ENCODE results near the gene GSTA4.
"Not testable (repeated sequence)": the region's sequence is repeated elsewhere in the genome, so short reads cannot be mapped to it uniquely, and the experiment has no call there.

Gene GSTA4

DNA sequence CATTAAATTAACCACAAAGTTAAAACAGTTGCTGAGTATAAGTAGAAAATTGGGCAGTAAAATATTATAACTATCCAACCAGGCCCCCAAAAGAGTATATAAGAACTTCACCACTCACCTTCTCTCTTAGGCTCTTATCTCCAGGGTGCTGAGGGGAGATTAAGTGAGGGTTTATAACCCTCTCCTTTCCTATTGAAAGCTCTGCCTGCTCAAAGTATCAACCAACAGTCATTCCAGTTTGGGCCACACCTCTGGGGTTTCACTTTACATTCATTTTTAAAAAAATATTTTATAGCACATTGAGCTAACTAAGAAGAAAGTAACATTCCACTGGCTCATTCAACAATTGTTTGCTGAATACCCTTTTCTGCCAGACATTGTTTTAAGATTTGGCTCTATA is 22.1 kb downstream of the GSTA4 start:
- DNase-seq, result no peak

DNA sequence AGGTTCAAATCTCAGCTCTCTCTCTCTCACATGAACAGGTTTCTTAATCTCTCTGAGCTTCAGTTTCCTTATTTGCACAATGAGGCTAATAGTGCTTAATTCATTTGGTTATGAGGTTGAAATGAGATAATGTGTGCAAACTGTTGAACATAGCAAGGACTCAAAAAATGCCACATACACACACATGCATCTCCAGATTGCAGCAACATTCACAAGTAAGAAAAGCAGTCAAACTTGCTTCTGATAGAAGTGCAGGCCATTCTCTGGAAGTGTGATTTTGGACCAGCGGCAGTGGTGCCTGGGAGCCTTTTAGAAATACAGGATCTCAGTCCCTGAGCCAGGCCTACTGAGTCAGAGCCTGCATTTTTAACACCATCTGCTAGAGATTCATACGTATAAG is 25.7 kb downstream of the GSTA4 start:
- DNase-seq, result no peak

GRCh38 chr6:52966101-52966500 is 29.0 kb downstream of the GSTA4 start:
- no peak for DNase-seq

DNA sequence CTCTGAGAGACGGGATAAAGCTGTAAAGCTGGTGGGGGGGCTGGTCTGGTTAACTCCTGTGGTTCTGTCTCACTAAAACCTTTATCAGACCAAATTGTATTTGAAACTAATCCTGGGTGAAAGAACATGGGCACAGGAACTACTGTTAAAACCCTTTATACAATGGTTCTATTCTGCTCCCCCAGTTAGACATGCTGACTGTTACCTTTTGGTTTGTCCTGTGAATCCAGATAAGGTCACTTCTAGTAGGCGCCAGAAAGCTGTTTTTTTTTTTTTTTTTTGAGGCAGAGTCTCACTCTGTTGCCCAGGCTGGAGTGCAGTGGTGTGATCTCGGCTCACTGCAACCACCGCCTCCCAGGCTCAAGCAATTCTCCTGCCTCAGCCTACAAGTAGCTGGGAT is 29.7 kb downstream of the GSTA4 start:
- no peak for DNase-seq

- DNase-seq, result no peak
These were observed 30.8 kb downstream of the GSTA4 start for GRCh38 chr6:52964318-52964717.

- no peak for DNase-seq
These were observed 32.4 kb downstream of the GSTA4 start for GRCh38 chr6:52962701-52963100.

- DNase-seq, result not testable (repeated sequence)
These were observed 34.1 kb downstream of the GSTA4 start for GRCh38 chr6:52961022-52961421.

- not testable (repeated sequence) for DNase-seq
These were observed 34.9 kb downstream of the GSTA4 start for GRCh38 chr6:52960211-52960610.

DNA sequence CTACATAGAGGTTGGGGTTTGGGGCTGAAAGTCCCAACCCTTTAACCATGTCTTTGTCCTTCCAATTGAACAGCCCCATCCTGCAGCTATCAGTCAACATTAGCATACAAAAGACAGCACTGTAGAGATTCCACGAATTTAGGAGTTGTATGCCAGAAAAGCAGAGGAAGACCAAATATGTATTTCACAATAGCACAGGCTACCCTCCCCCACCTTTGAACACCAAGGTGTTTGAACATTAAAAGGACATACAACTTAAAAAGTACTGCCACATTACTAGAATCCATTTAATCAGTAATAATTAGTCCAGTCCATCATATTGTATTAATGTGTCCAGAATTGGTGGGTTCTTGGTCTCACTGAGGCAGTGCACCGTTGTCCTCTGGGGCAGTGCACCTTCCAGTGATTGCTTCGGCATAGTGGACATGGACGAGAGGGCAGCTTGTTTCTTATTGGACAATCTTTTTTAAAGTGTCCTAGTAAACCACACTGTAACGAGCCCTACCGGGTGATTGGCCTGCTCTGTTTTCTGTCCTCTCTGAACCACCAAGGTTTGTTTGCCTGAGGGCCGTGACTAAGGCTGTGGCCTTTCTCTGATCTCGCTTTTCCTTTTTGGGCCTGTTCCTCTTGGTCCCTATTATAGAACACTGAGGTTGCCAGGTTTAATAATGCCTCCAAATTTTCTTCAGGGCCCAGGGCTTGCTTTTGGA is 36.4 kb downstream of the GSTA4 start:
- DNase-seq, result no peak

GRCh38 chr6:52955871-52956270 is 39.2 kb downstream of the GSTA4 start:
- no peak for DNase-seq

DNA sequence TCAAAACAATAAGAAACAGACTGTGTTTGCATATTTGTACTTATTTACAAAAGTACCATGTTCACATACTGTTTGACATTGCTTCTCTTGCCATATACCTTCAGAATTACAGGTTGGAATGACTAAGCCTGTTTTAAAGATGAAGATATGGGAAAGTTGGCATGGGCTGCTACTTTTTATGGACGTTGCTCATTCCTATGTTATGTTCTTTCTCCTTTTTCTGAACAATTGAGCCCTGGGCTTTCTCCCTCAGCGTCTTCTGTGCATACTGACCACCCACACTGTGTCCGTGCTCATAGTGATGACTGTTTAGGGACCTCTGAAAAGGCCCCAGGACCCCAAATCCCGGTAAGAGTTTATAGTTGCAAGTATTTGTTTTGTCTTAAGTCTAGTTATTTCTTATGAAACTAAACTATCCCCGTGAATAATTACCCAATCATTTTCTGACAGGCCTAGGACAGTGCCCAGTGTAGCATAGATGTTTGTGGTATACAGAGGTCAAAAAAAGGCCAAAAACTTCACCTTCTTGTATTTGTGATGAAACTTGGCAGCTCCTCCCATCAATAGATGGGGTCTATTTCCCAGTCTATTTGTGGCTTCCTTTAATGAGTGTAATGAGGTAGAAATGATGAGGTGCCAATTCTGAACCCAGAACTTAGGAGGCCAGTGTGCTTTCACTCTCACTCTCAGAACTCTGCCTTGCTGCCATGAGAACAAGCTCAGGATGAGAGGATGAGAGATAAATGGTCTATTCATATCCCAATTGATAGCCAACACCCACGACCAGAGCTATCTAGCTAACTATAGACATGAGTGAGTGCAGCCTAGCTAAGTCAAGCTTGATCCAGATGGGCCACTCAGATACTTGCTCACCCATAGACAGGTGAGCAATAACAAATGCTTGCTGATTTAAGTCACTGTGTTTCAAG is 40.9 kb downstream of the GSTA4 start:
- DNase-seq, result no peak

DNA sequence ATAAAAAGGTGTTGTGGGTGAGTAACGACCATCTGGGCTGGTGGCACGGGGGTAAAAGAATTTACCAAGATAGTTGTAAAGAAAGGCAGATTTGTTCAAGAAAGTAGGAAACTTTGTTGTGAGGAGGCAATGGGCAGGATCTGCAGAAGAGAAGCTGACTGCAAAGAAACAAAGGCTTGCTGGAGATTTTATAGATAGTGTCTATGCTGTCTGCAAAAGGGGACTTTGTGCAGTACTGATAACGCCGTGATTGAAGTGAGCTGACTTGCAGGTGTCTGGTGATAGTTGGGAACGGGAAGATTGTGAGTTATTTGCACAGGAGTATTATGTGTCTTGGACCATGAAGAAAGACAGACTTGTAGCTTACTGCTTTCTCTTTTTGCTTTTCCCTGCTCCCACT is 48.8 kb downstream of the GSTA4 start:
- DNase-seq, result no peak

GRCh38 chr6:52942821-52943220 is 52.3 kb downstream of the GSTA4 start:
- not testable (repeated sequence) for DNase-seq

DNA sequence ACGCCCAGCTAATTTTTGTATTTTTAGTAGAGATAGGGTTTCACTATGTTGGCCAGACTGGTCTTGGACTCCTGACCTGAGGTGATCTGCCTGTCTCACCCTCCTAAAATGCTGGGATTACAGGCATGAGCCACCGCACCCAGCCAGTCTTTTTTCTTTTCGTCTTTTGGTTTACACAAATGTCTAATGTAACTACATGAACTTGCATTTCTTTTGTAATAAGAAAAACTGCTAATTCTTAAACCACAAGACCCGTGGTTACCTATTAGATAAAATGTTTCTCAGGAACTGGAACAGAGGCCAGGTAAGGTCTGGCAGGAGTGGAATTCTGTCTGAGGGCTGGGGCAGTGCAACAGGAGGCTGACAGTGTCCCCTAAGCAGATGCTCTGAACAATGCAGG is 52.9 kb downstream of the GSTA4 start:
- no peak for DNase-seq

DNA sequence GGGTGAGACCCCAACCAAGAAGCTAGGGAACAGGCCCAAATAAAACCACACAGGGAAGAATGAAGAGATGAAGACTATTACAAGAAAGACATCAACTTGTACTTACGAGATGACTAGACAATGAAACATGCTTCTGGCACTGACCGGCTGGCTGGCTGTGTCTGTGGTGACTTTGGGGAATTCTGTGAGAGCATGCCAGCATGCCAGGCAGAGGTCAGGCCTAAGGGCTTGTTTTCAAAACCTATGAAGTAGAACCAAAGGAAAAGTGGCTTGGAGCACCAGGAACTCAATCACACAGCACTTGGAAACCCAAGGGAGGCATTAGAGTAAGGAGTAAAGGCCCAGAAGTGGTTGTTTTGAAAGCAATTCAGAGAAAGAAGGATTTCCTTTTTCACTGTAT is 57.2 kb downstream of the GSTA4 start:
- no peak for DNase-seq

DNA sequence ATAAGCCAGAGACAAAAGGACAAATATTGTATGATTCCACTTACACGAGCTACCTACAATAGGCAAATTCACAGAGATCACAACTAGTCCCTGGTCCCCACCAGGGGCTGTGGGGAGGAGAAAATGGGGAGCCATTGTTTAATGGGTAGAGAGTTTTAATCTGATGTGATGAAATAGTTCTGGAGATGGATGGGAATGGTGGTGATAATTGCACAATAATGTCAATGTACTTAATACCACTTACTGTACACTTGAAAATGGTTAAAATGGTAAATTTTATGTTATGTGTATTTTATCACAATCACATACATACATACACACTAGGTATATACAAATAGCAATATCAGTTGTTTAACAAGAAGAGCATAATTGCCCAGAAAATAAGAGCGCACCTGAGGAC is 61.3 kb downstream of the GSTA4 start:
- DNase-seq, result no peak

GRCh38 chr6:52931351-52931750 is 63.7 kb downstream of the GSTA4 start:
- no peak for DNase-seq

- no peak for DNase-seq
These were observed 65.5 kb downstream of the GSTA4 start for GRCh38 chr6:52929321-52930164.

All from stimulated activated CD4-positive, alpha-beta T cell treated with anti-CD3 and anti-CD28 coated beads, Interleukin-4, amount 100 ng/mL, for 4 hours (primary cell).